MM.1S (cell line): ENCODE measurements around the gene SRPK2.

Source experiments
- EZH2 ChIP-seq: fragments of 300-600 bp; sonication (generic); optimal IDR thresholded peaks from 2 replicates; pipeline ENCODE3; 2017; ENCODE audit warnings: low read depth, mild to moderate bottlenecking, antibody characterized with exemption, low read length, mixed read lengths
- TF ChIP-seq, protein P1 (sequence below): fragments of 300-600 bp; sonication (generic); IDR thresholded peaks from 2 replicates; pipeline ENCODE4 v1.5.1; 2016; ENCODE audit warnings: antibody characterized with exemption, low read length, mixed read lengths

DNA sequence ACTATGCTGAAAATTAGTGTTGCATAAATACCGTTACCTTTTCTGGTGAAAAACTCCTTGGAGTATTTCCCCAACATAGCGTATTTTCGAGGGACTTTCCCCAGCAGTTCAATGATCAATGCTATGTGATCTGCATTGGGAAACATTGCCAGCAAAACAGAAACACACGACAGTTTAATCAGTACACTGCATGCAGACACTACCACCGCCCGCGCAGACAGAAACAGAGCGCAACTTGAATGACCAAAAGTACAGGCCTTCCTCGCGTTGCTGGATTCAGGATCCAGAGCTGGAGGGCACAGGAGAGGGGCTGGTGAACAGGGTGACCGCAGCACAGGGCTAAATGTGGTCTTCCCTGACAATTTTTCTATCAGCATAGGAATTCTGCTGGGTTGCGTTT lies 263.0 kb downstream of the SRPK2 start:
- TF ChIP-seq, protein P1, sequence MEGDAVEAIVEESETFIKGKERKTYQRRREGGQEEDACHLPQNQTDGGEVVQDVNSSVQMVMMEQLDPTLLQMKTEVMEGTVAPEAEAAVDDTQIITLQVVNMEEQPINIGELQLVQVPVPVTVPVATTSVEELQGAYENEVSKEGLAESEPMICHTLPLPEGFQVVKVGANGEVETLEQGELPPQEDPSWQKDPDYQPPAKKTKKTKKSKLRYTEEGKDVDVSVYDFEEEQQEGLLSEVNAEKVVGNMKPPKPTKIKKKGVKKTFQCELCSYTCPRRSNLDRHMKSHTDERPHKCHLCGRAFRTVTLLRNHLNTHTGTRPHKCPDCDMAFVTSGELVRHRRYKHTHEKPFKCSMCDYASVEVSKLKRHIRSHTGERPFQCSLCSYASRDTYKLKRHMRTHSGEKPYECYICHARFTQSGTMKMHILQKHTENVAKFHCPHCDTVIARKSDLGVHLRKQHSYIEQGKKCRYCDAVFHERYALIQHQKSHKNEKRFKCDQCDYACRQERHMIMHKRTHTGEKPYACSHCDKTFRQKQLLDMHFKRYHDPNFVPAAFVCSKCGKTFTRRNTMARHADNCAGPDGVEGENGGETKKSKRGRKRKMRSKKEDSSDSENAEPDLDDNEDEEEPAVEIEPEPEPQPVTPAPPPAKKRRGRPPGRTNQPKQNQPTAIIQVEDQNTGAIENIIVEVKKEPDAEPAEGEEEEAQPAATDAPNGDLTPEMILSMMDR = no peak
- TF ChIP-seq EZH2 = no peak
